ENCODE measurements around the gene KSR1.

KSR1 gene

DNA sequence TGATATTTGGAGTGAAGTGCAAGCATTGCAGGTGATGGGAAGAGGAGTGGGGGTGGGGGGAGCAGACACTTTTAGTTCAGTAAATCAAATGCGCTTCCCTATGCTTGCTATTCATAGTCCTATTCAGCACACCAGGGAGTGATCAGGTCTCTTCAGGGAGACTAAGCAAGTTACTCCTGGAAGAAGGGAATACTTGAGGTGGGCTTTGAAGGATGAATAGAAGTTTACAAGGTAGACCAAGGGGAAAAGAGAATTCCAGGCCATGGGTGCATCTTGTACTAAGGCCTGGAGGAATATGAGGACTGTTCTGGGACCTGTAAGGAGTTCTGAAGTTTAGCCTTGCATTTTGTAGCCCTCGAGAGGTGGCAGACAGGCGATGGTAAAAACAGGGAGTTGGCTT lies 134.6 kb downstream of the KSR1 start:
- DNase-seq (ENCODE audit: low spot score) = no peak

DNA sequence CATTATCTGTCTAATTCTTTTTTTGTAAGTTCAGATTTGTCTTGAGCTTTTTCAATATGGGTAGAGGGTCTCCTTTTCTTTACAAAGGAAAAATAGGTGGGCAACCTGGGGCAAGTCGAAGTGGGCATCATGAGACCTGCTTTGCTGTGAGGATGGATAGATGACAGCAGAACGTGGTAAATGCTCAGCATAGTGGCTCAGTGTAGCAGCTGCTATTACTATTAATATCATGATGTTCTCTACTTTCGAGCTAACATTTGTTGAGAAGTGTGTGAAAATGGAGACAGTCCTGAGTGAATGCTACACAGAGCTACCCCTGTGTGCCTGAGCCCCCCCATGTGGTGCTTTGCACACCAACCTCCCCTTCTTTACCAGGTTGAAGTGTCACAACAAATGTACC lies 135.7 kb downstream of the KSR1 start:
- DNase-seq (ENCODE audit: low spot score) = no peak

DNA sequence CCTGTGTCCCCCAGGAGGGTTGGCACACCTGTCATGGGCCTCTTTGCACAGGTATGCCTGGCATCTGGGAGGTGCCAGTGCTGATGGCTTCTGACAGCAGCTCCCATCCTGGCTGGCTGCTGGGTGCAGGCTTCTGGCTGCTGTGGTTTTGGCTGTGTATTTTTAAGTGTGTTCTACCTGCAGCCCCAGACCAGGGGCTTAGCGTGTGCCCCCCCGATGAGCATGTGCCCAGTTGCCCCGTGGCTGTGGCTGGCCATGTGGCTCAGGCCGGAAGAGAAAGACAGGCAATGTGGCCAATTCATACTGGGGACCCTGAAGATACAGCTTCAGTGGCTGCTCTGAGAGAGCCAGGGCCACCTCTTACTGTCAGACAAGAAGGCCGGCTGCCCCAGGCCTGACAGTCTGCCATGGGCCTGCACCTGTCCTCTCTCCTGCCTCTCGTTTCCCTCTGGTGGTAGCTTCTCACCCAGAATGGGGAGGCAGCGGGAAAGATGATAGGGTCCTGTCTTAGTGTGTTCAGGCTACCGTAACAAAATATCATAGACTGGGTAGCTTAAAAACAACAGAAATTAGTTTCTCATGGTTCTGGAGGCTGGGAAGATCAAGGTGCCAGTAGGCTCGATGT lies 137.1 kb downstream of the KSR1 start:
- DNase-seq (ENCODE audit: low spot score) = no peak

DNA sequence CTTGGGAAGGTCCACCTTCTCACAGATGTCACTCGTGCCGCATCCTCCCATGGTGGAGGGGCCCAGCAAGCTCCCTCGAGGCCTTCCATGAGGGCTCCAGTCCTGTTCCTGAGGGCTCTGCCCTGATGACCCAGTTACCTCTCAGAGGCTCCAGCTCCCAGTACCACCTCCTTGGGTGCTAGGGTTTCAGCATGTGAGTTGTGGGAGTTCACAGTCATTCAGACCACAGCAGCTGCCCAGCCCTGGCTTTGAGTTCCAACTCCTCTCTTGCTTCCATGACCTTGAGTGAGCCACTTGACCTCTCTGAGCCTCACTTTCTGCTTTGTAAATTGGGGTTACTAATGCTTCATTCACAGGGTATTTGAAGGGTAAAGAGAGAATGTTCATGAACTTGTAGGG lies 137.6 kb downstream of the KSR1 start:
- DNase-seq (ENCODE audit: low spot score) = no peak

DNA sequence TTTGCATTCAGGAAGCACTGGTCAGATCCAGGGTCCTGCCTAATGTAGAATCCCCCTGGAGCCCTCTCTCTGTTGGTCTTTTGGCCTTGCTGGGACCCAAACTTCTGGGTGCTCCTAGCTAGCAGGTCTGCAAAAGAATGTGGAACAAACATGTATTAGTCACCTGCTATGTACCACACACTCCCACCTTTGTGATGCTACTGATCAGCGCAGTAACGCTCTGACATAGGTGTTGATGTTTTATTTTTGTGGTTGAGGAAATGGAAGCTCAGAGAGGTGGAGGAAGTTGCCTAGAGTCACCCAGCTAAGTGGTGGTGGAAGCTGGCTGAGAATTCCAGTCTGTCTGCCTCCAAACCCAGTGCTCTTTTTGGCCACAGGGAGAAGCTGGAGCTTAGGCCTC lies 139.0 kb downstream of the KSR1 start:
- DNase-seq (ENCODE audit: low spot score) = no peak

DNA sequence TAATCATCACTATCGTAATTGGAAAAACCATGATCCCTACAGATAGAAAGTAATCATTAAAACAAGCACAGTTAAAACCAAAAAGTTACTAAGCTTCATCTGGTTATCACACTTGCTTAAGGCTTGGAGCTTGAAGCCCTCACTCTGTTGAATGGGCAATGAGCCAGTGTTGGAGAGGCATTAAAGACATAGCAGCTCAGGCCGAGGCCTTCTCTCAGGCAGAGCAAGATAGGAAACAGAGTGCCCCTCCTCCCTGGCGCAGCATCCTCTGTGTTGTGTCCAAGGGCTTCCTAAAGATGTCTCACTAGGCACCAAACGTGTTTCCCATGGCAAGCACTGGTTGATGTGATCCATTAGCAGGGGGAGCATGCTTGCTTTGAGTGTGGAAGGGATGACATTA lies 139.8 kb downstream of the KSR1 start:
- DNase-seq (ENCODE audit: low spot score) = no peak

DNA sequence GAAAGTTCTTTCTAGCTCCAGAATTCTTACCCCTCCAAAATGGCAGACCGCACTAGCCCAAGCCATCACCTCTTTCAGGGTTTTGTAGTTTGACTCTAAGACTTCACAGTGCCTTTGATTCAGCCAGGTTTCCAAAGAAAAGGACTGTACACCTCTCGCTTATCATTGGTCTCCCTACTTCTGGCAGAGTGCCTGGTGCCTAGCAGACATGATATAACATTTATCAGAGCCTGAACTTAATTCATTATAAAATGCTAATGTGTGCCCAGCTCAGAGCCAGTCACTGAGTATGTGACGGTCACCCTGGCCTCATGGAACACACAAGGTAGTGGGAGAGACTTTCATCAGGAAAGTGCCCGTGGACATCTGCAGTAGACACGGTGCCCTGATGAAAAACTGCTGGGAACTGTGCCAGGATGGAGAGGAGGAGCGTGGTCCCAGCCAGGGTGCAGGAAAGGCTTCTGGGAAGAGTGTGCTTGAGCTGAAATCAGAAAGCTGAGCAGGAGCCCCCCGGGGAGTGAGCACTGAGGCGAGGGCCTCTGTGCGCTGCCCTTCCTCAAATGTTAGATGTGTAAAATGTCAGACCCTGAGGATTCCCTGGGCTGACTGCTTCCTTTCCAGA lies 140.4 kb downstream of the KSR1 start:
- no peak for DNase-seq (ENCODE audit: low spot score)

DNA sequence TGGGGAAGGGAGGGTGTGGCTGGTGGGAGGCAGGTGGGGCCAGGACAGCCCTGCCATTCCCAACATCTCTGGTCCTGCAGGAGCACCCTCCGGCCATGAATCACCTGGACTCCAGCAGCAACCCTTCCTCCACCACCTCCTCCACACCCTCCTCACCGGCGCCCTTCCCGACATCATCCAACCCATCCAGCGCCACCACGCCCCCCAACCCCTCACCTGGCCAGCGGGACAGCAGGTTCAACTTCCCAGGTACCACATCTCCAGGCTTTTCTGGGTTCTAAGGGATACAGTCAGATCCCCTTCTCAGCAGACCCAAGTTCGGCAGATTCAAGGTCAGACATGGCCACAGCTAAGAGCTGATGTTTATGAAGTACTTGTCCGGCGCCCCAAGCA lies 140.9 kb downstream of the KSR1 start:
- DNase-seq (ENCODE audit: low spot score) = no peak

DNA sequence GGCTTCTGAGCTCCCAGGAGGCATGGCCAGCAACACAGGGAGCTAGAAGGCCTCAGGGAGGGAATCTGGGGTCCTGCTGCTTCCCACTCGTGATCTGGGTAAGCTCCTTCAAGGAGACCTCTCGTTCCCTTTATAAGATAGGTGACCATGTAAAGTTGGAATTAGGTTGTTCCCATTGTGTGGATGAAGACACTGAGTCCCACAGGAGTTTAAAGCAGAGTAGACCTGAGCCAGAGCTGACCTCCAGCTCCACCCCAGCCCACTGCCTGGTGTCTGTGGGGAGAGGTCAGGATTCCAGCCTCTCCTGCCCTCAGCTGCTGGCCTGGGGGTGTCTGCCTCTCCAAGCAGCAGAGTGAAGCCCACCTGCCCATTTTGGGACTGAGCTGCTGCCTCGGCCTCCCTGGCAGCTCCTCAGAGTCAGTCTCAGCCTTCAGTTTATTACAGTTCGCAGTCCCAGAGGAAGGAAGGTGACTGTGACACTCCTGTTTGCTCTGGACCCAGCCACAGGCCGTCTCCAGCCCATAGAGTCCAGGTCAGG lies 141.6 kb downstream of the KSR1 start:
- no peak for DNase-seq (ENCODE audit: low spot score)

DNA sequence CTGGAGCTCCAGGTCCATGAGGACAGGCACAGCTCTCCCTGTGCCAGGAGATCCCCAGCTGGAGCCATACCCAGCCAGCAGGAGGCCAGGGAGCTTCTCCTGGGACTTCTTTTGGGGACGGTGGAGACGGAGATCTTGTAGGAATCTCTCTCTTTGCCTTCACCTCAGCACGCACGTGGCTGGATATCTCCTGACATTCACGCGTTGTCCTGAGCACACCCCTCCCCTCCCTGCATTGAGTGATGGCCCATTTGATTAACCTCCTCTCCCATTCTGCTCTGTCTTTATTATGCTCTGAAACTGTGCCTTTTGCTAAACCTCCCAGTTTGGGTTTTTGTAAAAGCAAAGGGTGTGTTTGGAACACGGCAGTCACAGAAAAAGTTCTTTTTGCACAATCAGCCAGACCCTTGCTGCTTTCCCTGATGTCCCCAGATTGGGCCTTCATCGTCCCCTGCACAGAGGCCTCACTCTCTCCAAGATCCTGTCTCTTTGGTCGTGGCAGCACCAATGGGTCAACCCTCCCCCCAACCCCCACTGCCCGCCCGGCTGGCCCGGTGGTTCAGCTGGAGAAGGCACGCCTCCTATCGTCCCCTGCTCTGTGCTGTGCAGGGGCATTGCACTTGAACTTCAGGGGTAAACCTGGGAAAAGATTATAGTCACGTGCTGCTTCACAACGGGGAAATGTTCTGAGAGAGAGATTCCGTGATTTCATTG lies 142.2 kb downstream of the KSR1 start:
- no peak for DNase-seq (ENCODE audit: low spot score)

DNA sequence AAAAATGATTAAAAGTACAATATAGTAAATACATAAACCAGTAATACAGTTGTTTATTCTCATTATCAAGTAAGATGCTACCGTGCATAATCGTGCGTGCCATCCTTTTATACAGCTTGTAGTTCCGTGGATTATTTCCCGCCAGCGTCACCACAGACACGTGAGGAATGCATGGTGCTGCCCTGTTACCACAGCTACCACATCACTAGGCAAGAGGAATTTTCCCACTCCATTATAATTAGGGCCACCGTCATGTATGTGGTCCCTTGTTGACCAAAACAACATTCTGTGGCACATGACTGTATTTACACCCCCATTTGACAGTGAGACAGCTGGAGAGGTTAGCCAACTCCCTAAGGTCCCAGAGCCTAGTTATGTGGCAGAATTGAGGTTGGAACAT lies 144.2 kb downstream of the KSR1 start:
- no peak for DNase-seq (ENCODE audit: low spot score)

DNA sequence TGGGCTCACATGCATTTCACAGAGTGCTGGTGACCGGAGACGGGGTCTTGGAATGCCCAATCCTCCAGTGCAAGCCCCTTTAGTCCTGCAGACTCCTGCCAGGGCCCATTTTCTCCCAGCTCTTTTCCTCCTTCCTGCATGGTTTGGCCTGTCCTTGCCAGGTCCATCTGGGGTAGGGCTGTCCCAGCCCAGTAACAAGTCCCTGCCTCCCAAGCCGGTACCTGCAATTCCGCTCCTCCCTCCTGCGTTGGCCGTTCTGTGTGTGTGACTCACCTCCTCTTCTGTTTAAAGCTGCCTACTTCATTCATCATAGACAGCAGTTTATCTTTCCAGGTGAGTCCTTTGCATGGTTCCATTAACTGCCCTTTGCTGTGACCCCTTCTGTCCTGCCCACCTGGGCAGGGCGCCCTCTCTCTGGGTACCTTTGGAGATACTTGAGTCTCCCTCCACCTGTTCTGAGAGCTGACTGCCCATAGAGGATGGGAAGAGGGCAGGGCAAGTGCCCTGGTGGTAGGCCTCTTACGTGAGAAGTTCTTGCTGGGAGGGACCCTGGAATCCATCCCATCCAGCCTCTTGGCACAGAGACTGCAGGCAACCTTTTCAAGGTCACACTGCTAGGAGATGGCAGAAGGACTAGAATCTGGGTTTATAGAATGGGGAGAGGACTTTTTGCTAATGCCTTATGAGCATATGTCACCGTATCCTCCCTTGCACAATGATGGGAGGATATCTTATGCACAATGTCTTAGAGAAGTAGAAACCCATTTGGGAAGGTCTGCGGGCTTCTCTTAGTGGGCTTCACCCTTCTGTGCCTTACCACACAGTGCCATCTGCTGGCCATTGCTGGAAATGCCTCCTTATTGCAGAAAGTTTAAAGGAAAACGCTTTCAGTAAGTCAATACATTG lies 145.1 kb downstream of the KSR1 start:
- peak; percentile 84 for DNase-seq (ENCODE audit: low spot score)

DNA sequence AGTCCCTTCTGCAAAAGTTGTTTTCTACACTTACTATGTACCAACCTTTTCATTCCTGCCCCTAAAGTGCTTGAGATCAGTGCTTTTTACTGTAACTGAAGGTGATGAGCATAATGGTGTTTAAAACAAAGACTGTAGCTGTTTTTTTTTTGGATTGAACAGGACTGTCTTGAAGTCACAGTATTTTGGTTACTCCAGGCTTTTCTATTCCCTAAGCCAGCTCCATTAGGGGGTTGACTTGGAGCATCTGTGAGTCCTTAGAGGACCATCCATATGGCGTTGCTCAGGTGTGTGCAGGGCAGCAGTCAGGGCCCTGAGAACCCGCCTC lies 145.7 kb downstream of the KSR1 start:
- no peak for DNase-seq (ENCODE audit: low spot score)

DNA sequence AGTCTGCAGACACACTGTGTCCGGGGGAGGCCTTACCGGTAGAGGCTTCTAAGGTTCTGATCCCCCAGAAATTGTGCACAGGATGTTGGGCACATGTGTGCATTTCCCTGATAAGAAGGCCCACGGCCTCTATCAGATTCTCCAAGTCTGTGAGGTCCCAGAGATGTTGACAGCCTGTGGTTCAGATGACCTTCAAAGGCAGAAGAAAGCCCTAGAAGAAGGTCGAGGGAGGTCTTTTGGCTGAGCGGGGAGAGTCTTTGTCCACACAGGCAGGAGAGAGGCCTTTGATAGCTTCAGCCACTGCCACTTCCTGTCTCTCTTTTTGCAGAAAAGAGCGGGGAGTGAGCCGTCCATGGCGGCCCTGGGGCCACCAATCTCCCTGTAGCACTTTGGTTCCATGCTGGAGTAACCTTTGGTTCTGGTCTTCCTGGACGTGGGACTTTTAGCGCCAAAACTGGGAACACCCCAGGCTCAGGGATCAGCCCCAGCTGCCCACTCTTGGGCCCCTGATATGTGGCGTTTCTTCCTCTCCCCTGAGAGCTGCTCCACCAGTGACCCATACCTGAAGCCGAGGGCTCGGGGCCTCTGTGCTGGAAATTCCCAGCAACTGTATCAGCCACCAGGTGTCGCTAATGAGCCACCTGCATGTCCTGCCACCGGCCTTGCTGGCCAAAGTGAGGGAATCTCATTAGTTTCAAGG lies 146.6 kb downstream of the KSR1 start:
- DNase-seq (ENCODE audit: low spot score) = peak; percentile 84

DNA sequence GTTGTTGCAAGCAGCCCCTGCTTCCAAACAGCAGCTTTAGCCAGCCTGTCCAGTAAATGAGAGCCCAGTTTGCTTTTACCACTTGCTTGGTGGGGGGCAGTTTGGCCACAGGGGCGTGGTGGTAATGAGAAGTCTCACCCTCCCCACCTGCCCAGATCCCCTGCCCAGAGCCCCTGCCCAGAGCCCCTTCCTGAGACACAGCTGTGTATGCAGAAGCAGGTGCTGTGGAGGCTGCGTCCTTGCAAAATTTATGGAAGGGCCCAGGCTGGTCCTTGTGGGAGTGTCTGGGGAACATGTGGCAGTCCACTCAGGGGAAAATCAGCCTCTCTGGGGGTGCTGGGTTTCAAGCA lies 147.1 kb downstream of the KSR1 start:
- no peak for DNase-seq (ENCODE audit: low spot score)

DNA sequence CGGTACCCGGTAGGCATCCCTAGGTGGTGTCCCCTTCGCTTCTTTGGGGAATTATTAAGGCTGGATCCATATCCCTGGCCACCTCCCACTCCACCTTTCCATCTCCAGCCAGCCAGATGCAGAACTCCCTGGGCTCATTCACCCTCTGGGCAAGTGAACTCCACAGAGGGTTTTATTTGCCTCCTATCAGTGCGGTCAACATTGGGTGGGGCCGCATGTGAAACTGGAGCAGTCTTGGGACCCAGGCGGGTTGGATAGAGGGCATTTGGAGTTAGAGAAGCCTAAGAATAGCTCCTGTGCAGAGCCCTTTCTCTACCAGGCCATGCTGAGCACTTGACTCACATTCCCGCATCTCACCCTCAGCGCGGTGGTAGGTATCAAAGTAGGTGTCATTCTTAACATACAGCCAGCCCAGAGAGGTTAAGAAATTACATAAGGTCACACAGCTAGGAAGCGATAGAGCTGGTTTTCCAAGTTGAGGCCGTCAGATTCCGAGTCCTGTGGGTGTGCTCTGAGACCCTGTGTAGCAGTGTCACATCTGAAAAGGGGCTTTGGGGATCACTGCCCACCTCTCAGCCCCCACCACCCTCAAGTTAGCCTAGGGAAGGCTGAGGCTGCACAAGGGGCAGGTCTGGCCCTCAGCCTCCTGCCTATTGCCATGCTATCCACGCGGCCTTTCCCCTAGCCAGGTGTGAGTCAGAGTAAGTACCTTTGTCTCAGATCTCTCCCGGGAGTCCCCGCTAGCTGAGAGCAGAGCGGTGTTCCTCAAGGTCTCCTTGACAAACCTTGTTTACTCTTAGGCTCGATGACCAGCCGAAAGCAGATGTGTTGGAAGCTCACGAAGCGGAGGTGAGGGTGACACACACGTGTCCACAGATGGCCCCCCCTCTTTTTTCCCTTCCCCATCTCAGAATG lies 147.9 kb downstream of the KSR1 start:
- no peak for DNase-seq (ENCODE audit: low spot score)

DNA sequence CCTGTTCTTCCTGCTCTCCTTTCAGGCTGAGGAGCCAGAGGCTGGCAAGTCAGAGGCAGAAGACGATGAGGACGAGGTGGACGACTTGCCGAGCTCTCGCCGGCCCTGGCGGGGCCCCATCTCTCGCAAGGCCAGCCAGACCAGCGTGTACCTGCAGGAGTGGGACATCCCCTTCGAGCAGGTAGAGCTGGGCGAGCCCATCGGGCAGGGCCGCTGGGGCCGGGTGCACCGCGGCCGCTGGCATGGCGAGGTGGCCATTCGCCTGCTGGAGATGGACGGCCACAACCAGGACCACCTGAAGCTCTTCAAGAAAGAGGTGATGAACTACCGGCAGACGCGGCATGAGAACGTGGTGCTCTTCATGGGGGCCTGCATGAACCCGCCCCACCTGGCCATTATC lies 149.2 kb downstream of the KSR1 start:
- no peak for DNase-seq (ENCODE audit: low spot score)

DNA sequence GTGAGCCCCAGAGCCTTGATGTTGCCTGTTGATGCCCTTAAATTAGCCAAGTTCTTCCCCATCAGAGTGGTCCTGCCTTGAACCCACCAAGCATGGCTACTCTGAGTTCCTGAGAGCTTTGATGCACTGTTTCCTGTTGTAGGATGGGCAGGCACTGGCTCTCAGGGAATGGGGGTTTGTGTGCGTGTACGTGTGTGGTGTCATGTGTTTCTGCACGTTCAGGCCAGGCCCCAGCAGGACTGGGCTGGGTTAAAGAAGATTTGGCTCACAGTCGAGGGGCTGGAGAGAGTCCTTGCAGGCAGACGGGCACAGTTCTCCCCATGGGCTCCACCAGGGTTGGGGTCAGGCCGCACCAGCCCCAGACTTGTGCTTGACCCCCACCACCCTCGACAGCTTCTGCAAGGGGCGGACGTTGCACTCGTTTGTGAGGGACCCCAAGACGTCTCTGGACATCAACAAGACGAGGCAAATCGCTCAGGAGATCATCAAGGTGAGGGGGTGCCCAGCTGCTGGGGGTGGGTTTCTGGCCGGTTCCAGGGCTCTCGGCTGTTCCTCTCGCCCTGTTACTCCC lies 151.4 kb downstream of the KSR1 start:
- DNase-seq (ENCODE audit: low spot score) = no peak

DNA sequence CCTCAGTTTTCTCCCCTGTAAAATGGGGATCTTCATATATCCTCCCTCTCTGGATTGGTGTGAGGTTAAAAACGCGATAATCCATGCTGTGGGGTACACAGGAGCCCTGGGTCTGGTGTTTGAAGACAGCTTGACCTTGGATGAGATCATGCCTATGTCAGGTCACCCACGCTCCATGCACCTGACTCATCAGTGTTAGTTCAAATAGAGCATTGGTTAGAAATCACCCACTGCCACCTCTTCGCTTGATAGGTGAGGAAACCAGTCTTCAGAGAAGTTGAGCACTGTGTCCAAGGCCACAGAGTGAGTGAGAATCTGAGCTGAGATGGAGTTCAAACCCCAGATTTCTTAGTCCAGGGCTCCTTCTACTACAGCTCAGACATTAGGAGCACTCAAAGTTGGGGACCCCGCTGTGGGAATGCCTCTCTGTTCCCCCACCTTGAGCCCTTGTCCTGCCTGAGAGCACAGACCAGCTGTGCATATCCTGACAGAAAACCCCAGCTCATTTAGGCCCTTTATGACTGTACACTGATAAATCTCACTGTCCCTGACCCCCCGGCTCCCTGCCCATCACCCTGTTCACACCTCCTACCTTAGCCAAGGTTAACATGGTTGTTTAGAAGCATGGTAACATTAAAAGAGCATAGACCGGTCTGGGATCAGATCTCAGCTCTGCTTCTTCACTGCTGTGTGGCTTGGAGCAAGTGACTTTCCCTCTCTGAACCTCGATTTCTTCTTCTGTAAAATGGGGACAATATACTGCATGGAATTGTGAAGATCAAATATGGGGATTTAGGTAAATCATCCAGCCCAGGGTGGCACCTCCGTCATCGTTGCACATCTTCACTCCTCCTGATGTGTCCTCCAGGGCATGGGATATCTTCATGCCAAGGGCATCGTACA lies 152.3 kb downstream of the KSR1 start:
- DNase-seq (ENCODE audit: low spot score) = no peak
